Measurements from ENCODE around the gene LSG1.

The LSG1 gene

GRCh38 chr3:194696702-194697101 is 24.7 kb upstream of the LSG1 start:
- H3K9me3 Mint-ChIP-seq, result peaks cover 16% of the 10 kb centered on the region
- H3K4me1 Mint-ChIP-seq (ENCODE audit: low read depth), result peaks cover 17% of the 10 kb centered on the region
- intact Hi-C loops (cut with micrococcal nuclease), result no loop called here
- peaks cover 14% of the 10 kb centered on the region for H3K27me3 Mint-ChIP-seq
- no peaks in the 10 kb centered on the region for H3K36me3 Mint-ChIP-seq (ENCODE audit: low read depth)
- H3K27ac Mint-ChIP-seq, result no peak overlapping the region
- no peak overlapping the region for H3K4me3 Mint-ChIP-seq

DNA sequence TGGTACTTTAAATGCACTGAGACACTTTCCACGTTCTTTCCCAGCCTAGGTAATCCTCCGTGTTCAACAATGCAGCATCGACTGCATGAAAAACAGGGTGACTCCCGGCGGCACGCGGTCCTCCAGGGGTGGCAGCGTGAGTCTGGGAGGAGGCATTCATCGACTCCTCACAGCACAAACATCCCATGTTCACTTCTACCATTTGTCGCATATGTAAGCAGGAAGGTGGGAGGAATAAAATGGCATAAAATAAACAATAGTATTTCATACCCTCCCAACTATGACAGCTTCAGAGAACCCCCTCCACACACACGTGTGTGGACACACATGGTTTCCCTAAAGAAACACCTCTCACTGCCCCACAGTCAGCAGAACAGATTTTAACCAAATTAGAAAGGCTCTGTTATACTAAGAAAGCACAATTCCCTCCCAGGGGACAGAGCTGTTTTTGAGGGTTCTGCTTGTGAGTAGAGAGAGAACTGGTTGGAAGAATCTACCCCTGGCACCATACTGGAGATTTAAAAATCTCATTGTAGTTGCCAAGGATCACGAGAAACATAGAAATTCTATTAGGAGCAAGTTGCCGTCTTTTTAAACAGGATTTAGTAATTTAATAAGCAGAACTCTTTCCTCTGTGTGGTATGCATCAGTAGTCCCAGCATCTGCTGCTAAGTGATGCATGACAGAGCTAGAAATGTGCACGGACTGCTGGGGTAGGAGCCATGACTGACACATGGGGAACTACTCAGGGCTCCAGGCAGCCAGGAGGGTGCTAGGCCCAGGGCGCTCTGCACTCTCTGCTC is 19.7 kb upstream of the LSG1 start:
- intact Hi-C loops (cut with micrococcal nuclease), result loop anchor here (1.0 kb wide), 1 partner anchor 21 kb away; no protein-coding TSS in a partner anchor
- Mint-ChIP-seq H3K27me3 (peaks cover 13% of the 10 kb centered on the region), H3K9me3 (no peaks in the 10 kb centered on the region), H3K4me3 (no peak overlapping the region), H3K36me3 (ENCODE audit: low read depth) (peaks cover 8% of the 10 kb centered on the region), H3K4me1 (ENCODE audit: low read depth) (peaks cover 46% of the 10 kb centered on the region), H3K27ac (no peak overlapping the region)

- H3K27ac Mint-ChIP-seq, result no peak overlapping the region
- H3K4me3 Mint-ChIP-seq, result no peak overlapping the region
- H3K27me3 Mint-ChIP-seq, result peaks cover 13% of the 10 kb centered on the region
- peaks cover 51% of the 10 kb centered on the region for H3K4me1 Mint-ChIP-seq (ENCODE audit: low read depth)
- intact Hi-C loops (cut with micrococcal nuclease), result no loop called here
- H3K36me3 Mint-ChIP-seq (ENCODE audit: low read depth), result peaks cover 17% of the 10 kb centered on the region
- H3K9me3 Mint-ChIP-seq, result no peaks in the 10 kb centered on the region
Measured at GRCh38 chr3:194690501-194691372, 18.7 kb upstream of the LSG1 start.

DNA sequence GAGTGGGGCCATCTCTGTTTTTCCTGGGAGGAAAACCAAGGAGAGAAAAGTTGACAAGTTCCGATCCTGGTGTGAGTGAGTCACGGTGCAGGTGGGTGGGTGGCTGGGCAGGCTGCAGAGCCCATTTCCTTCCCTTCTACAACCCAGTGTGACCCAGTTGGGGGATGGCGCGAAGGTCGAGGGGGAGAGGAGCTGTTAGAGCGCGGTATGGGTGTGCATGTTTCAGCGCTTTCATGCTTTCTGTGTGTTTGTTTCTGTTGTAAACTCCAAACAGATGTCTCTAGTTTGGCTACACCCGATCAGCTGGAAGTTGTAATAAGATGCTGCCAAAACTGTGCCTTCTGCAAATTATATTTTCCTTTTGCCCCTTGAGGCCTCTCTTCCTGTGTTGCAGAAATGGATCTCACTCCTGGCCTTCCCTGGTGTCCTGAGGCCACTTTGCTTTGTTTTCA is 17.5 kb upstream of the LSG1 start:
- Mint-ChIP-seq H3K27me3 (peaks cover 13% of the 10 kb centered on the region), H3K4me3 (no peak overlapping the region), H3K36me3 (ENCODE audit: low read depth) (peaks cover 20% of the 10 kb centered on the region), H3K9me3 (no peaks in the 10 kb centered on the region), H3K27ac (no peak overlapping the region), H3K4me1 (ENCODE audit: low read depth) (peaks cover 56% of the 10 kb centered on the region)
- intact Hi-C loops (cut with micrococcal nuclease), result loop anchor here (5.0 to 10.0 kb wide), 2 partner anchors 95 to 173 kb away; no protein-coding TSS in a partner anchor

DNA sequence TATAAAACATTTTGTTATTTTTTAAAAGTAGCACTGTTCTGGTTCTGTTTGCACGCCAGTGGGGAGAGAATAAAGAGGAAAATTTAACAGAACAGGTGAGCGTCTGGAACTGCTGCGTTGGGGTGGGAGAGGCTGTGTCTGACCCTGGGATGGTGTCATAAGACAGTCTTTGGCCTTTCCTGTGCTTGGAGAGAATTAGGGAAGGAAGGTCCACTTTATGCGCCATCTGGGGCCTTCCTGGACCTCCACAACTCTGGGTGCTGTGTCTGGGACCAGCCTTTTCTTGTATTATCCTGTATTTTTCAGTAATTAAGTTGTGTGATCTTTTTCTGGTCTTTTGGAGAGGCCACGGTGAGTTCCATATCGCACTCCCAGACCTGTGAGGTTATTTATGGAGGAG is 17.0 kb upstream of the LSG1 start:
- Mint-ChIP-seq H3K9me3 (no peaks in the 10 kb centered on the region), H3K4me3 (no peak overlapping the region), H3K27me3 (peaks cover 13% of the 10 kb centered on the region), H3K27ac (no peak overlapping the region), H3K4me1 (ENCODE audit: low read depth) (peaks cover 50% of the 10 kb centered on the region), H3K36me3 (ENCODE audit: low read depth) (peaks cover 20% of the 10 kb centered on the region)
- intact Hi-C loops (cut with micrococcal nuclease), result loop anchor here (5.0 to 10.0 kb wide), 2 partner anchors 96 to 173 kb away; no protein-coding TSS in a partner anchor

DNA sequence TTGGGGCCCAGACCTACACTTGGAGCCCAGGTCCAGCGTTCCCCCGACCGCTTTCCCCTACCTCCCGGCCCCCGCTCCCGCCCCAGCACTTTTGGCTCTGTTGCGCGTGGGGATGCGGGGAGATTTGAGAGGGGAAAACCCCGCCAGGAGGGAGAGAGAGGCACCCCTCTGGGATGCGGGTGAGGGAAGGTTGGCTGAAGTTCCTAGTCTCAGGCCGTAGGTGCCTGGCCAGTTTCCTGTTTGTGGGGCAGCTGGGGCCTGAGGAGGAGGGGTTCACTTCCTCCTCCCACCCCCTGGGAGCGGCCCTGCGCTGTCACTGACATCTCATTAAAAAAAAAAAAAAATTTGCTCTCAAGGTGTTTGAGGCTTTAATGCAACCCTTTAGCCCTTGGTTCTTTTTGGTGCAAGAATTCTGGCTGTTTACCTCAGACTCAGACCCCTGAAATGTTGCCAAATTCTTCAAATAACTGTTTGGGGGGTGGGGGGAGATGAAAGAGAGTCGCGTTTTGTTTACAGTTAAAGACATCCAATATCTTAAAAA is 16.3 kb upstream of the LSG1 start:
- H3K4me1 Mint-ChIP-seq (ENCODE audit: low read depth), result peaks cover 52% of the 10 kb centered on the region
- intact Hi-C loops (cut with micrococcal nuclease), result loop anchor here (5.0 to 10.0 kb wide), 2 partner anchors 97 to 174 kb away; no protein-coding TSS in a partner anchor

GRCh38 chr3:194687638-194688199 is 15.7 kb upstream of the LSG1 start:
- Mint-ChIP-seq H3K27ac (peak overlapping the region; percentile 70), H3K4me3 (peak overlapping the region; percentile 82), H3K36me3 (ENCODE audit: low read depth) (peaks cover 20% of the 10 kb centered on the region), H3K27me3 (peaks cover 10% of the 10 kb centered on the region), H3K9me3 (no peaks in the 10 kb centered on the region), H3K4me1 (ENCODE audit: low read depth) (peaks cover 52% of the 10 kb centered on the region)
- intact Hi-C loops (cut with micrococcal nuclease), result loop anchor here (5.0 to 10.0 kb wide), 2 partner anchors 97 to 175 kb away; no protein-coding TSS in a partner anchor

More for the DNA sequence above, 16.3 kb upstream of the LSG1 start:
- Mint-ChIP-seq H3K4me3 (peak overlapping the region; percentile 82), H3K36me3 (ENCODE audit: low read depth) (peaks cover 20% of the 10 kb centered on the region), H3K27ac (peak overlapping the region; percentile 70), H3K9me3 (no peaks in the 10 kb centered on the region), H3K27me3 (peaks cover 13% of the 10 kb centered on the region)

GRCh38 chr3:194686816-194687637 is 15.0 kb upstream of the LSG1 start:
- intact Hi-C loops (cut with micrococcal nuclease), result loop anchor here (5.0 to 10.0 kb wide), 2 partner anchors 98 to 175 kb away; no protein-coding TSS in a partner anchor
- Mint-ChIP-seq H3K4me1 (ENCODE audit: low read depth) (peaks cover 57% of the 10 kb centered on the region), H3K36me3 (ENCODE audit: low read depth) (peaks cover 20% of the 10 kb centered on the region), H3K27me3 (peaks cover 8% of the 10 kb centered on the region), H3K4me3 (peak overlapping the region; percentile 82), H3K9me3 (no peaks in the 10 kb centered on the region), H3K27ac (peak overlapping the region; percentile 83)

DNA sequence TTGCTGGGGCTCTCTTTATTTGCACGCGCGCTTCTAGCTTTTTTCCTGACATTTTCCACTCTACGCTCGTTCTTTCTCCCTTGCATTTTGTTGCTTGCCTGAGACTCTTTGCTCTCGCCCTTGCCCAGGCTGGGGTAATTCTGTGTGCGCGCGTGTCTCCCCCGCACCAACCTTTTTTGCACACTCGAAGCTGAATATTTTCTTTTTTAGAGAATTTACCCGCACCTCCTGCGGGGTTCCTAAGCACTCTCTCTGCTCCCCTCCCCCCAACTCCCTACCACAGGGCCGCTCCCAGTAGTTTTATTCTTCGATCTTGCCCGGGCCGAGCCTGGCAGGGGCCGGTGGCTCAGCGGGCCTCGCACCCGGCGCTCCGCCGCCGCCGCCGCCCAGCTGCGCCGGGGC is 14.4 kb upstream of the LSG1 start:
- peaks cover 20% of the 10 kb centered on the region for H3K36me3 Mint-ChIP-seq (ENCODE audit: low read depth)
- H3K27ac Mint-ChIP-seq, result peak overlapping the region; percentile 83
- peaks cover 8% of the 10 kb centered on the region for H3K27me3 Mint-ChIP-seq
- peak overlapping the region; percentile 82 for H3K4me3 Mint-ChIP-seq
- no peaks in the 10 kb centered on the region for H3K9me3 Mint-ChIP-seq
- H3K4me1 Mint-ChIP-seq (ENCODE audit: low read depth), result peaks cover 58% of the 10 kb centered on the region
- intact Hi-C loops (cut with micrococcal nuclease), result loop anchor here (5.0 to 10.0 kb wide), 2 partner anchors 98 to 176 kb away; no protein-coding TSS in a partner anchor

DNA sequence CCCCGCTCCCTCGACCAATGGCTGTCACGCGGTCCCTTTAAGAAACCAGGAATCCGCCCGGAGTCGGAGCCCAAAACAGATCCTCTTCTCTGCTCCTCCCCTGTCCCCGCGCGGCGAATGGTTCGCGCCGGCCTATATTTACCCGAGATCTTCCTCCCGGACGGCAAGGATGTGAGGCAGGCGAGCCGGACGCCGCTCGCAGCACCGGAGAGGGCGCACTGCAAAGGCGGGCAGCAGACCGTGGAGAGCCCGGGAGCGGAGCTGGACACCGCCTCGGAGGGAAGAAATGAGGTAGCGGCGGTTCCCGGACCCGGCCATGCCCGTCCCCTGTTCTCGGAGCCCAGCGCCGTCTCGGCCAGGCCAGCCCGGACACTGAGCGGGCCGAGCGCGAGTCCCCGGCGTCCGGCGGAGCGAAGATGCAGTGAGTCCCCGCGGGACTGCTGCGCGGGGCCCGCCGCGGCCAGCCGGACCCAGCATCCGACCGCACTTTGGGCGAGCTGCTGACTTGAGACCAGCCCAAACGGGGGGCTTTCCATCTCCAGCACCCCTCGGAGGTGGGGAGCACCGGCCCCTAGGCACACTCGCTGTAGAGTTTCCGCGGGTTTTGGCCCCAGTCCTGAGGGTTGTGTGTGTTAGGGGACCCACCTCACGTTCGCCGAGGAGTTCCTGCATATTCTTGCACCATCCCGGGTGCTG is 13.9 kb upstream of the LSG1 start, which contains the start of gene FAM43A:
Gene FAM43A (plus strand): TSS at position 166 of the 696 bp plus-strand sequence. CDS start 944 bp downstream, outside the sequence.
- H3K27me3 Mint-ChIP-seq, result peaks cover 13% of the 10 kb centered on the region
- peaks cover 20% of the 10 kb centered on the region for H3K36me3 Mint-ChIP-seq (ENCODE audit: low read depth)
- H3K4me3 Mint-ChIP-seq, result peak within 1 kb of the TSS; percentile 82
- peak within 1 kb of the TSS; percentile 83 for H3K27ac Mint-ChIP-seq
- peaks cover 58% of the 10 kb centered on the region for H3K4me1 Mint-ChIP-seq (ENCODE audit: low read depth)
- intact Hi-C loops (cut with micrococcal nuclease), result loop anchor here (5.0 to 10.0 kb wide), 2 partner anchors 99 to 176 kb away; no protein-coding TSS in a partner anchor
- H3K9me3 Mint-ChIP-seq, result no peaks in the 10 kb centered on the region

GRCh38 chr3:194685065-194685717 is 13.2 kb upstream of the LSG1 start:
- Mint-ChIP-seq H3K36me3 (ENCODE audit: low read depth) (peaks cover 20% of the 10 kb centered on the region), H3K27me3 (peaks cover 13% of the 10 kb centered on the region), H3K27ac (peak overlapping the region; percentile 83), H3K4me3 (peak overlapping the region; percentile 82), H3K9me3 (no peaks in the 10 kb centered on the region), H3K4me1 (ENCODE audit: low read depth) (peaks cover 58% of the 10 kb centered on the region)
- intact Hi-C loops (cut with micrococcal nuclease), result loop anchor here (5.0 to 10.0 kb wide), 2 partner anchors 100 to 177 kb away; no protein-coding TSS in a partner anchor
